Heart right ventricle (tissue), 16 donors: Measurements from ENCODE around the gene ATG7. TPM values are rescaled to one million over a fixed set of nuclear protein-coding genes. Genes with fewer than 3 reads are reported as not detected.
A peak's percentile ranks its signal among the peaks of the same experiment; 100 is the strongest.

Source experiments
- ATAC-seq, 8 donors: fragments of 200-7000 bp; cut with Tn5 transposase; one replicate each; pipeline ENCODE4 v1.9.1; 2020; ENCODE audit warnings: mild to moderate bottlenecking in 8 of 8, moderate library complexity in 8 of 8, moderate number of reproducible peaks in 1 of 8
- DNase-seq, 2 donors: peaks; one replicate each; pipeline ENCODE4 v3.0.0-alpha.2; 2020
- H3K27ac ChIP-seq, 10 donors: fragments of 200-600 bp; sonication (generic) in 2 of 10; one replicate each; pipeline versions ENCODE4 v1.5.0 to v1.8.0; 2020 to 2022; ENCODE audit warnings: mild to moderate bottlenecking in 3 of 10
- H3K27me3 ChIP-seq, 7 donors: fragments of 200-600 bp; one replicate each; pipeline ENCODE4 v1.8.0; 2021 to 2022; ENCODE audit warnings: mild to moderate bottlenecking in 2 of 7
- H3K36me3 ChIP-seq, 9 donors: fragments of 200-600 bp; sonication (generic) in 1 of 9; one replicate each; pipeline versions ENCODE4 v1.5.0 to v1.8.0; 2020 to 2022; ENCODE audit warnings: mild to moderate bottlenecking in 2 of 9
- H3K4me1 ChIP-seq, 9 donors: fragments of 200-600 bp; sonication (generic) in 1 of 9; one replicate each; pipeline versions ENCODE4 v1.5.0 to v1.8.0; 2020 to 2022; ENCODE audit warnings: mild to moderate bottlenecking in 4 of 9
- H3K4me3 ChIP-seq, 10 donors: fragments of 200-600 bp; sonication (generic) in 2 of 10; one replicate each; pipeline versions ENCODE4 v1.5.0 to v1.8.0; 2020 to 2022; ENCODE audit warnings: mild to moderate bottlenecking in 7 of 10, moderate library complexity in 2 of 10
- H3K9me3 ChIP-seq, 11 donors: fragments of 200-600 bp in 10 of 11; sonication (generic) in 2 of 11; one replicate each; pipeline versions ENCODE4 v1.5.0 to v1.8.0; 2013 to 2022; ENCODE audit warnings: mild to moderate bottlenecking in 2 of 11, control low read depth in 1 of 11, moderate library complexity in 1 of 11
- whole genome bisulfite sequencing, 2 donors: extraction: QIAGEN DNeasy Blood & Tissue Kit; methylation state at CpG; one replicate each; pipeline ENCODE4 v1.1.7; 2013; ENCODE audit warnings: inconsistent platforms in 1 of 2; 5-methylcytosine and 5-hydroxymethylcytosine counted together
- intact Hi-C, 10 donors: fragments of 100-400 bp; cut with DNase I; formaldehyde crosslinking; loops; one replicate each; pipeline versions ENCODE4 v1.11.1 to v1.14.2; 2022
- polyA plus RNA-seq, 2 donors: library from polyadenylated mRNA; stranded (reverse); fragments of 200-250 nt; gene quantifications; one replicate each; pipeline ENCODE4 v1.2.3, GENCODE V29; 2013
- total RNA-seq, 10 donors: library from RNA; stranded (reverse); fragmentation: NEBNext Ultra II Directional in 3 of 10; extraction: Animal tissue kit (Norgen Biotek cat#: 25700) in 3 of 10; gene quantifications; one replicate each; pipeline versions ENCODE4 v1.2.1 to v1.2.4, GENCODE V29; 2021 to 2023
- TF ChIP-seq, protein P1 (sequence below), 9 donors: fragments of 200-600 bp; sonication (generic) in 2 of 9; IDR thresholded peaks; one replicate each; pipeline versions ENCODE4 v1.5.0 to v1.8.0; 2021 to 2022; ENCODE audit warnings: antibody characterized with exemption in 9 of 9, mild to moderate bottlenecking in 5 of 9, moderate library complexity in 1 of 9
- donor health status: Arrhythmogenic right ventricular cardiomyopathy.
- donor health status: ischemic (EF 13 %, LVEDD 7.1; RV severe dilation, severe dysfunction).
- donor health status: healthy with polysubstance abuse.
- donor health status: DM: no; HTN: yes; CAD: no.
- donor health status: DM: no; HTN: no; CAD: no.
- donor health status: ischemic (EF 25% LVEDD 6.9; RV normal size, moderate dysfunction).
- donor health status: ischemic (EF 25% LVEDD 5.7; RV mildly dilated, moderate dysfunction).
- donor health status: healthy.
- donor health status: DM: yes; HTN: yes; CAD: no.
- donor health status: Ischemic cardiomyopathy.
- donor health status: ischemic (EF 35%, LVEDD 5.7; RV mildly dilated, moderate dysfunction).
- donor health status: nonischemic (EF 11% LVEDD 7.7; RV severe dilation, severe dysfunction).
- donor health status: DM: yes; HTN: yes; CAD: no.
- donor health status: PGD.
- donor health status: ischemic (EF 29% LVEDD 5.4; RV normal size, mild dysfunction).
- donor health status: nonischemic (EF 23%, LVEDD 6.1; RV moderate dilation, normal function).

Gene ATG7
- total and polyA plus RNA-seq, 12 donors: 5.3 to 24.1 (median 16.8) TPM

DNA sequence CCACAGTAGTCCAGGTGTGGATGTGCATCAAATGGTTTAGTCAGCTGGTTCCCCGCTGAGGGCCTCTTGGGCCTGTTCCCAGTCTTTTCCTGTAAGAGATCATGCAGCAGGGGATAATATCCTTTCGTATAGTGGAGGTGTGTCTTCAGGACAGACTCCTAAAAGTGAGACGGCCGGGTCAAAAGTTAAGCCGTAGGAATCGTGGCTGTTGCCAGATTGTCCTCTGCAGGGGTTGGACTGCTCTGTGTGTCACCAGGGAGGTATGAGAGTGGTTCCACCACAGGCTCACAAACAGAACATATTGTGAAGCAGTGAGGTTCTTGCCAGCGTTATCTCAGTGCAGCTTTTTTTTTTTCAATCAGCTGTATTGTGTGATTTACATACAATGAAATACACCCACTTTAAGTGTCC is 276.5 kb downstream of the ATG7 start:
- ATAC-seq (peak in 6 of 8 donors; percentile 6 to 60 (median 38)), DNase-seq (no peak)
- Histone ChIP-seq H3K4me1 (peaks cover 6 to 70% (median 34%) of the 10 kb centered on the region in 9 donors), H3K27me3 (no peaks in the 10 kb centered on the region), H3K27ac (peak overlapping the region in 7 of 10 donors; percentile 7 to 56 (median 36)), H3K9me3 (peaks cover 0 to 5% (median 0%) of the 10 kb centered on the region in 11 donors), H3K4me3 (no peak overlapping the region), H3K36me3 (peaks cover 0 to 2% (median 0%) of the 10 kb centered on the region in 9 donors)
- TF ChIP-seq, protein P1, sequence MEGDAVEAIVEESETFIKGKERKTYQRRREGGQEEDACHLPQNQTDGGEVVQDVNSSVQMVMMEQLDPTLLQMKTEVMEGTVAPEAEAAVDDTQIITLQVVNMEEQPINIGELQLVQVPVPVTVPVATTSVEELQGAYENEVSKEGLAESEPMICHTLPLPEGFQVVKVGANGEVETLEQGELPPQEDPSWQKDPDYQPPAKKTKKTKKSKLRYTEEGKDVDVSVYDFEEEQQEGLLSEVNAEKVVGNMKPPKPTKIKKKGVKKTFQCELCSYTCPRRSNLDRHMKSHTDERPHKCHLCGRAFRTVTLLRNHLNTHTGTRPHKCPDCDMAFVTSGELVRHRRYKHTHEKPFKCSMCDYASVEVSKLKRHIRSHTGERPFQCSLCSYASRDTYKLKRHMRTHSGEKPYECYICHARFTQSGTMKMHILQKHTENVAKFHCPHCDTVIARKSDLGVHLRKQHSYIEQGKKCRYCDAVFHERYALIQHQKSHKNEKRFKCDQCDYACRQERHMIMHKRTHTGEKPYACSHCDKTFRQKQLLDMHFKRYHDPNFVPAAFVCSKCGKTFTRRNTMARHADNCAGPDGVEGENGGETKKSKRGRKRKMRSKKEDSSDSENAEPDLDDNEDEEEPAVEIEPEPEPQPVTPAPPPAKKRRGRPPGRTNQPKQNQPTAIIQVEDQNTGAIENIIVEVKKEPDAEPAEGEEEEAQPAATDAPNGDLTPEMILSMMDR (IDR thresholded peaks at IDR 0.05): no peak
- WGBS, 2 donors: 7 to 37% methylated on average over 7 of the region's 7 CpGs
- intact Hi-C loops: loop anchor here in 1 of 10 donors (5.0 kb wide), 1 partner anchor 36 kb away; no protein-coding TSS in a partner anchor

DNA sequence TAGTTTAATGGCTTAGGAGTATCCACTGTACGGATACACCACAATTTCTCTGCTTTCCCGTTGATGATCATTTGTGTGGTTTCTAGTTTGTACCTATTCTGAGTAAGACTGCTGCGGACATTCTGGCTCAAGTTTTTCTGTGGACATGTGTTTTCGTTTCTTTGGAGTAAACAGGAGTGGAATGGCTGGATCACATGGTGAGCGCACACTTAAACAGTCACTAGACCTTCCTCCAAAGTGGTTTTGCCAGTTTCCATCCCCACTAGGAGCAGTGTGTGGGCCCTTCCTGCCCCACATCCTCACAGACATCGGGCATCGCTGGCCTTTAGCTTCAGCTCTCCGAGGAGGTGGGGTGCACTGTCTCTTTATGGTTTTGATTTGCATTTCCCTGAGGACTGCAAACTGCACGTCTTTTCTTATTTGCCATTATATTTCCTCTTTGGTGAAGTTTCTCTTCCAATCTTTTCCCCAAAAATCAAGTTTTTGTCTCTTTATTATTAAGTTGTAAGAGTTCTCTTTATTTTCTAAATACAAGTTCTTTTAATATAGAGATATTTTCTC is 277.5 kb downstream of the ATG7 start:
- DNase-seq (no peak), ATAC-seq (no peak)
- Histone ChIP-seq H3K27ac (peak overlapping the region in 4 of 10 donors; percentile 7 to 56 (median 28)), H3K36me3 (peaks cover 0 to 11% (median 0%) of the 10 kb centered on the region in 9 donors), H3K9me3 (no peaks in the 10 kb centered on the region), H3K4me1 (peaks cover 9 to 71% (median 36%) of the 10 kb centered on the region in 9 donors), H3K4me3 (no peak overlapping the region), H3K27me3 (no peaks in the 10 kb centered on the region)
- intact Hi-C loops: loop anchor here in 3 of 10 donors (5.0 to 10.0 kb wide), 3 partner anchors 37 to 165 kb away; partner anchors contain the start of gene VGLL4 (in 1 of the 3)
- WGBS, 2 donors: 81% methylated on average over 9 of the region's 9 CpGs
- TF ChIP-seq, protein P1 (IDR thresholded peaks at IDR 0.05): no peak

DNA sequence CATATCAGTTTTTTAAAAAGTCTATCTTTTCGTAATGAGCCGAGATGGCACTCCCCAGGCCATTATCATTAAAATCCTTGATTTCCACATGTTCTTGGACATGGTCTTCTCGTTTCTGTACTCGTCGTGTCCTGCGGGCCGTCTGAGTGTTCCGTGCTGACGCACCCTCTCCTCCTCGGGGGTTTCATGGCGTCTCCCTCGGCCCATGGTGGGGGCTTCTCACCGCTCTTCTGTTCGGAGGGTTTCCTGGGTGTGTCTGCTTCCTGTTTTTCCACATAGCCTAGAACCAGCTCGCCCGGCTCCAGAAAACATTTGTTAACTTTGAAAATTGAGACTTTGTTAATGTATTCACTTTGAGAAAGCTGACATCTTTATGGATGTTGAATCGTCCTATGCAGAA is 278.8 kb downstream of the ATG7 start:
- Histone ChIP-seq H3K9me3 (no peaks in the 10 kb centered on the region), H3K27ac (peak overlapping the region in 6 of 10 donors; percentile 1 to 66 (median 54)), H3K4me3 (no peak overlapping the region), H3K27me3 (no peaks in the 10 kb centered on the region), H3K4me1 (peaks cover 10 to 75% (median 38%) of the 10 kb centered on the region in 9 donors), H3K36me3 (peaks cover 0 to 25% (median 5%) of the 10 kb centered on the region in 9 donors)
- TF ChIP-seq, protein P1 (IDR thresholded peaks at IDR 0.05): no peak
- ATAC-seq (peak in 3 of 8 donors; percentile 19 to 44 (median 30)), DNase-seq (no peak)
- intact Hi-C loops: loop anchor here in 2 of 10 donors (5.0 to 10.0 kb wide), 2 partner anchors 91 to 166 kb away; partner anchors contain the start of gene VGLL4 (in 1 of the 2)
- WGBS, 2 donors: 65 to 74% methylated on average over 17 of the region's 17 CpGs

DNA sequence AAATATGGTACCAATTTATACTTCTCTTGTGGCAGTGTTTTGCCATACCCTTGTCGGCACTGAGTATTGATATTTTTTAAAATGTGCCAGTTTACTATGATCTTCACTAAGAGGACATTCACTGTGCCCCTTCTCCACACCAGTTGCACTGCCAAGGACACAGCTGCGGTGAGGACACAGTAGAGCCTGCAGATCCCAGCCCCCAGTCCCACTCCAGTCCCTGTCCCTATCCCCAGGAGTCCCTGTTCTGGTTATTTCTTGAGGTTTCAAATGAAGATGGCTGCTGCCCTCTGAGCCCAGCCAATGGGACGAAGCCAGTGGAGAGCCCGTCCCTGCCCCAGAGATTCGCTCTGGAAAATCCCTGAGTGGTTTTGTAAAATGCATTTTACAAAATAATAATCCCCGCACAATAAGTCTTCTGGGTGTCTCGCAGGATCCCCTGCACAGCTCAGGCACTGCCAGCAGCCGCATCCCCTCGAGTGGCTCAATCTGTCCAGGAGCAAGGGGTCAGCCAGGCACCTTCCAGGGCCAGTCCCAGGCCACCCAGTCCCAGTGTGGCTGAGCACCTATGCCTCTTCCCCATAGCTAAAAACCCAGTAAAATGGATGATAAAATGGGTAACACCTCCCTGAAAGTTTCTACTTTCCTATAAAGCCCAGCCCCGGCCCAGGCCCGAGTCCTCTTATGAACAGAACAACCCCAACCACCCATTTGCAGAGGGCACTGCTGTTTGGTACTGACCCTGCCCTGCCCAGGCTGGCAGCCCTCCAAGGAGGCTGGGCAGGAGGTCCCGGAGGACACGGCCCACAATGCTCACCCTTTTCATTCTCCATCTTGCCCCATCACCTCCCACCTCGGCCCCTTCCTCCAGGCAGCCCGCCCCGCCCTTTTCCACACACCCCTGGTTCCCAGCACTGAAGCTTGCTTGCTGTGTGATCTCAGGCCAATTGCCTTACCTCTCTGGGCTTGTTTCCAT is 280.4 kb downstream of the ATG7 start:
- Histone ChIP-seq H3K27me3 (no peaks in the 10 kb centered on the region), H3K4me3 (no peak overlapping the region), H3K9me3 (no peaks in the 10 kb centered on the region), H3K27ac (peak overlapping the region in 3 of 10 donors; percentile 40 to 66 (median 53)), H3K4me1 (peaks cover 23 to 90% (median 54%) of the 10 kb centered on the region in 9 donors), H3K36me3 (peaks cover 0 to 40% (median 5%) of the 10 kb centered on the region in 9 donors)
- ATAC-seq (no peak), DNase-seq (no peak)
- intact Hi-C loops: loop anchor here in 2 of 10 donors (5.0 to 10.0 kb wide), 2 partner anchors 90 to 168 kb away; partner anchors contain the start of gene VGLL4 (in 1 of the 2)
- WGBS, 2 donors: 92 to 94% methylated on average over 16 of the region's 16 CpGs
- TF ChIP-seq, protein P1 (IDR thresholded peaks at IDR 0.05): no peak
